ENCODE data around the gene C5AR2. TPM values are rescaled to one million over a fixed set of nuclear protein-coding genes. Genes with fewer than 3 reads are reported as not detected.

Gene C5AR2
- not detected in 2 replicates for total RNA-seq

DNA sequence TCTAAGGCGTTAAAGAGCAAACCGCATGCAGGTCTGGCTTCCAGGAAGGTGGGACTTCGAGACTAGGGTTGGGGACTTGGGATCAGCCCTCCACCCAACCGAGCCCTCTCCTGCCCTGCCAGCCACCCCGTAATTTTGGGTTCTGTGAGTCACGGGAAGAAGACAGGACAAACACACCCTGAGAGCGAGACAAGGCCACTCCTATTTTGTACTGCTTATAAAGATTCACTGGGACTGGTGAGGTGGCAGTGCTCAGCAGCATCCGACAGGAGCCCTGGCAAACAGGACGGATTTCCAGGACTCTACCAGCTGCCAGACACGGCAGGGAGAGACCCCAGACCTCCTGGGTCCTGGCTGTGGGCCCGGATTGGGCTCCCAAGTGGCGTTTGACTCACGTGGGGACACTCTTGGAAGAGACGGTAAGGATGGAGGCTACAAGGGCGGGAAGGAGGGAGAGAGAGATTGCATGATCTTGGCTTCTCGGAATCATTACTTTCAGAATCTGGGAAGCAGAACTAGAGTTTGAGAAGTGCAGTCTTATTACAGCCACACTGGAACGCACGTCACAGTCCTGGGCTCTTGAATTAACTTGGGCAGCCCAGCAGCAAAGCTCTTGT is at the start of gene C5AR2:
Gene C5AR2, plus strand, starts transcription at position 245 of the 617 bp plus-strand sequence. CDS start 8,625 bp downstream, outside the sequence.

DNA sequence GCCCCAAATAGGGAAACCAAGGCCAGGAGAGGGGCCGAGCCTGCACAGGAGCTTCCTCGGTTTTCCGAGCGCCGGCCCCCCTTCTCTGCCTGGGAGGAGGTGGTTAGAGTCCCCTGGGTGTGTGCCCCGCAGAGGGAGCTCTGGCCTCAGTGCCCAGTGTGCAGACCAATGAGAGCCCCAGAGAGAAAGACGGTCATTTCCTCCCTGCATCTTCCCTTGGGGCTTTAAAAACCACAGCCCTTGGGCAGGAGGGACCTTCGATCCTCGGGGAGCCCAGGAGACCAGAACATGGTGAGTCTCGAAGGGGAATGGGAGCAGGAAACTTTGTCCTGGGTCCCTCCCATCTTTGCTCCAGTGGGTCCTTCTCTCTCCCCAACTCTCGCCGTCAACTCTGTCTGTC is 22.4 kb upstream of the C5AR2 start, which contains the start of gene C5AR1:
Gene C5AR1, plus strand, starts transcription at position 254 of the 400 bp plus-strand sequence. Its CDS starts 35 bp downstream, at position 289.

DNA sequence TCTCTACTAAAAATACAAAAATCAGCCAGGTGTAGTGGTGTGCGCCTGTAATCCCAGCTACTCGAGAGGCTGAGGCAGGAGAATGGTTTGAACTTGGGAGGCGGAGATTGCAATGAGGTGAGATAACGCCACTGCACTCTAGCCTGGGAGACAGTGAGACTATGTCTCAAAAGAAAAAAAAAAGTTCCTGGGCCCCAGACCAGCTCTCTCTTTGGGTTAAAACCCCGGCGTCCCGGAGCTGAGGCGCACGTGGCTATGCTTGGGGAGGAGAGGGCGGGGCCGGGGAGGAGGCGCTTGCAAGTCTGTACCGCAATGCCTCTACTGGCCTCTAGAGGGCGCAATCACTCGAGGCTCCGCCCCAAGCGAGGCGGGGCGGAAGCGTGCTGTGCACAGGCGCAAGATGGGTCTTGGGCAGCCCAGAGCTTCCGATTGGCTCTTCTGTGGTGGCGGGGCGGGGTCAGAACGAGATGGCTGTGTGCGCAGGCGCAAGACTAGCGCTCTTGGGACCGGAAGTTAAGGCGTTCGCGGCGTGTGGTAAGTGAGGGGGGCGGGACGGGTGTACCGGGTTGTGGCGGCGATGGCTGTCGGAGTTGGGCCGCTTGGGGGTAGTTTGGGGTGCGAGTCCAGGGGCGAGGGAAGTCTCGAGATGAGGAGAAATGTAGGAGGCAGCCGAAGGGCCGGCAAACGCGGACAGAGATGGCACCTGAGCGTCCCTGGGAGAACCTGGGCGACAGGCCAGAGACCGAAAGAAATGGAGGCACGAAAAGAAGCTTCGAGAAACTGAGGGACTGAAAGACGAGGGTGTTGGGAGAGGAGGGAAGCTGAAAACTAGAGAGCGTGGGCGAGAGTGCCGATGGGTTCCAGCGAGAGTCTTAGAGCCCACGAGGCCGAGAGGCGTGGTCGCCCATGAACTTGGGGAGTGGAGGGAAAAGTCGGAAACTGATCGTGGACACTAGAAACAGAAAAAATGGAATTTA is 17.1 kb downstream of the C5AR2 start, which contains the start of gene DHX34:
Gene DHX34, plus strand, starts transcription at position 497 of the 977 bp plus-strand sequence. CDS start 3,716 bp downstream, outside the sequence.

Other genes starting within 250 kb of the C5AR2 start
- gene ZC3H4, start 218.4 kb upstream of the C5AR2 start, total RNA-seq, result 14.3 and 16.3 TPM in 2 replicates
- gene SAE1, start 201.3 kb upstream of the C5AR2 start, total RNA-seq, result 61.0 and 119 TPM in 2 replicates
- 3.8 and 12.5 TPM in 2 replicates for gene BBC3, start 101.0 kb upstream of the C5AR2 start, total RNA-seq
- 11.9 and 12.0 TPM in 2 replicates for gene CCDC9, start 75.7 kb upstream of the C5AR2 start, total RNA-seq
- 3.5 and 4.6 TPM in 2 replicates for gene INAFM1, start 57.3 kb upstream of the C5AR2 start, total RNA-seq
- gene C5AR1, start 22.3 kb upstream of the C5AR2 start, total RNA-seq, result not detected in 2 replicates
- gene DHX34, start 17.1 kb downstream of the C5AR2 start, total RNA-seq, result 15.9 and 17.2 TPM in 2 replicates
- gene MEIS3, start 87.4 kb downstream of the C5AR2 start, total RNA-seq, result 0.80 and 7.3 TPM in 2 replicates
- gene SLC8A2, start 139.7 kb downstream of the C5AR2 start, total RNA-seq, result 0.16 TPM in 1 of 2 replicates, not detected in the other
- 2.9 and 3.2 TPM in 2 replicates for gene KPTN, start 152.0 kb downstream of the C5AR2 start, total RNA-seq
- gene NAPA, start 182.9 kb downstream of the C5AR2 start, total RNA-seq, result 71.0 and 88.9 TPM in 2 replicates
- not detected in 2 replicates for gene ZNF541, start 241.0 kb downstream of the C5AR2 start, total RNA-seq